Endothelial cell (in vitro differentiated cells): ENCODE results near the gene HCN2. TPM values are rescaled to one million over a fixed set of nuclear protein-coding genes. Genes with fewer than 3 reads are reported as not detected.

Experiments
- DNase-seq: peaks from one replicate; pipeline ENCODE4 v3.0.0; 2021; ENCODE audit warnings: low spot score
- H3K27ac Mint-ChIP-seq: one replicate; pipeline ENCODE4 v1.8.0; 2021; ENCODE audit warnings: mixed read lengths, inconsistent platforms; ENCODE audit not compliant: unreplicated experiment
- H3K27me3 Mint-ChIP-seq: one replicate; pipeline ENCODE4 v1.8.0; 2021; ENCODE audit warnings: mild to moderate bottlenecking, moderate library complexity, mixed read lengths, inconsistent platforms; ENCODE audit not compliant: unreplicated experiment
- H3K36me3 Mint-ChIP-seq: one replicate; pipeline ENCODE4 v1.8.0; 2021; ENCODE audit warnings: mild to moderate bottlenecking, low read depth, mixed read lengths, inconsistent platforms; ENCODE audit not compliant: unreplicated experiment
- H3K4me1 Mint-ChIP-seq: one replicate; pipeline ENCODE4 v1.8.0; 2021; ENCODE audit warnings: mild to moderate bottlenecking, mixed read lengths, inconsistent platforms; ENCODE audit not compliant: unreplicated experiment
- H3K4me3 Mint-ChIP-seq: one replicate; pipeline ENCODE4 v1.8.0; 2021; ENCODE audit warnings: mild to moderate bottlenecking, mixed read lengths, inconsistent platforms; ENCODE audit not compliant: unreplicated experiment
- H3K9me3 Mint-ChIP-seq: one replicate; pipeline ENCODE4 v1.8.0; 2021; ENCODE audit warnings: mixed read lengths, inconsistent platforms; ENCODE audit not compliant: unreplicated experiment
- total RNA-seq: library from RNA; stranded (reverse); fragmentation: NEBNext Ultra II Directional; extraction: Animal tissue kit (Norgen Biotek cat#: 25700); gene quantifications from one replicate; pipeline ENCODE4 v1.2.1, GENCODE V29; 2021; ENCODE audit not compliant: unreplicated experiment
- TF ChIP-seq, protein P1 (sequence below): fragments of 200-600 bp; sonication (generic); IDR thresholded peaks from one replicate; pipeline ENCODE4 v1.5.0; 2021; ENCODE audit warnings: antibody characterized with exemption; ENCODE audit not compliant: unreplicated experiment

HCN2 gene
- total RNA-seq, 1 donor from 2014 or later: 0.28 TPM

DNA sequence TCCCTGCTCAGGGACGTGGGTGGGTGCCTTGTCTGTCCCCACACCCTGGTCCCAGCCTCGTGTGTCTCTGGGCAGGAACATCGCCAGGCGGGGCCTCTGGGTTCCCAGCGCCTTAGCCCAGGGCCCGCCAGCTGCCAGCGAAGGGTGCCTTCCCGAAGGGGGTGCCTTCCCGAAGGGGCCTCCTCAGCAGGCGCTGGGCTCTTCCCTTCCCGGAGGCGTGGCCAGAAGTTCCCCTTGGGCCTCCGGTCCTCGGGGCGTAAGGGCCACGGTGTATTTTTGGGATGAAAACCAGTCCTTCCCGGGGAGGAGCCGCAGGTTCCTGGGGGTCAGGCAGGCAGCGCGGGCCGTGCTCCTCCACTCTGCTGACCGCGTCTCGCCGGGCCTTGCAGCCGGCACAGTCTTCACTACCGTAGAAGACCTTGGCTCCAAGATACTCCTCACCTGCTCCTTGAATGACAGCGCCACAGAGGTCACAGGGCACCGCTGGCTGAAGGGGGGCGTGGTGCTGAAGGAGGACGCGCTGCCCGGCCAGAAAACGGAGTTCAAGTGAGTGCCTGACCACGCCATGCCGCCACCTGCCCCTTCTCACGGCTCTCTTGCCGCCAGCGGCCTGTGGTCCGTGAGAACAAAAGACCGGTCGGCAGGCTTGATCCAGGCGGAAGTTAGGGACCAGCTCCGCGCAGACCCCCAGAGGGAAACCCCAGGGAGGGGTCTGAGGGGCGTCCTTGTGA is 10.4 kb upstream of the HCN2 start:
- peaks cover 7% of the 10 kb centered on the region for H3K27me3 Mint-ChIP-seq
- peaks cover 7% of the 10 kb centered on the region for H3K4me1 Mint-ChIP-seq
- H3K27ac Mint-ChIP-seq: no peak overlapping the region
- H3K36me3 Mint-ChIP-seq: no peaks in the 10 kb centered on the region
- TF ChIP-seq, protein P1, sequence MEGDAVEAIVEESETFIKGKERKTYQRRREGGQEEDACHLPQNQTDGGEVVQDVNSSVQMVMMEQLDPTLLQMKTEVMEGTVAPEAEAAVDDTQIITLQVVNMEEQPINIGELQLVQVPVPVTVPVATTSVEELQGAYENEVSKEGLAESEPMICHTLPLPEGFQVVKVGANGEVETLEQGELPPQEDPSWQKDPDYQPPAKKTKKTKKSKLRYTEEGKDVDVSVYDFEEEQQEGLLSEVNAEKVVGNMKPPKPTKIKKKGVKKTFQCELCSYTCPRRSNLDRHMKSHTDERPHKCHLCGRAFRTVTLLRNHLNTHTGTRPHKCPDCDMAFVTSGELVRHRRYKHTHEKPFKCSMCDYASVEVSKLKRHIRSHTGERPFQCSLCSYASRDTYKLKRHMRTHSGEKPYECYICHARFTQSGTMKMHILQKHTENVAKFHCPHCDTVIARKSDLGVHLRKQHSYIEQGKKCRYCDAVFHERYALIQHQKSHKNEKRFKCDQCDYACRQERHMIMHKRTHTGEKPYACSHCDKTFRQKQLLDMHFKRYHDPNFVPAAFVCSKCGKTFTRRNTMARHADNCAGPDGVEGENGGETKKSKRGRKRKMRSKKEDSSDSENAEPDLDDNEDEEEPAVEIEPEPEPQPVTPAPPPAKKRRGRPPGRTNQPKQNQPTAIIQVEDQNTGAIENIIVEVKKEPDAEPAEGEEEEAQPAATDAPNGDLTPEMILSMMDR: no peak
- no peaks in the 10 kb centered on the region for H3K9me3 Mint-ChIP-seq
- no peak for DNase-seq
- no peak overlapping the region for H3K4me3 Mint-ChIP-seq

DNA sequence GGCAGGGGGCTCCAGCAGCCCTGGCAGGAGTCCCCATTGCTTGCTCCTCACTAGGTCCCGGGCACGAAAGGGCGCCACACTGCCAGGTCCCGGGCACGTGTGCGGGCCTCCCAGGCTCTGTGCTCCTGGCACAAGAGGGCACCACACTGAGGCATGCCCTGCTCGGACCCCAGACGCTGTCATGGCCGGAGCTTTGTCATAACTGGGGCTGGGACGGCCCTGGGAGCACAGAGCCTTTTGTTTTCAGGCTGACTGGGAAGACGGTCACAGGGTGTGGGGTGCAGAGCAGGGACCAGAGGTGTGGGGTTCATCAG is 9.9 kb upstream of the HCN2 start:
- H3K9me3 Mint-ChIP-seq: no peaks in the 10 kb centered on the region
- no peaks in the 10 kb centered on the region for H3K36me3 Mint-ChIP-seq
- peaks cover 7% of the 10 kb centered on the region for H3K27me3 Mint-ChIP-seq
- no peak overlapping the region for H3K27ac Mint-ChIP-seq
- H3K4me1 Mint-ChIP-seq: peaks cover 3% of the 10 kb centered on the region
- no peak overlapping the region for H3K4me3 Mint-ChIP-seq
- no peak for DNase-seq
- TF ChIP-seq, protein P1: no peak

DNA sequence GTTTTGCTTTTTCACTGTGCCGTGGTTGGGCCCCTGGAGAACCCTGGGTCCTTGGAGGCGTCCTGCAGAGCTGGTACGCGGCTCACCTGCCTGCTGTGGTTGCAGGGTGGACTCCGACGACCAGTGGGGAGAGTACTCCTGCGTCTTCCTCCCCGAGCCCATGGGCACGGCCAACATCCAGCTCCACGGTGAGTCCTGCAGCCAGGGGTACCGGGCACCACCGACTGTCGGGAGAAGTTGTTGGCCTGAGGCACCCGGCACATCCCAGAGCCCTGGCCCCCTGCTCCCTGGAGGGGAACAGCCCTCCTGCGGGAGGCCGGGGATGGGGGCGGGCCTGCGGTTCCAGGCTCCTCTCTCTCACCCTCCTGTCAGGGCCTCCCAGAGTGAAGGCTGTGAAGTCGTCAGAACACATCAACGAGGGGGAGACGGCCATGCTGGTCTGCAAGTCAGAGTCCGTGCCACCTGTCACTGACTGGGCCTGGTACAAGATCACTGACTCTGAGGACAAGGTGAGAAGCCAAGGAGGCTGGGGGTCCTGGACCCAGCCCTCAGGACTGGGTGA is 9.3 kb upstream of the HCN2 start:
- Mint-ChIP-seq H3K27ac (no peak overlapping the region), H3K4me3 (no peak overlapping the region), H3K4me1 (no peaks in the 10 kb centered on the region), H3K27me3 (peaks cover 7% of the 10 kb centered on the region), H3K9me3 (no peaks in the 10 kb centered on the region), H3K36me3 (no peaks in the 10 kb centered on the region)
- no peak for DNase-seq
- TF ChIP-seq, protein P1: no peak

GRCh38 chr19:581399-582111 is 8.1 kb upstream of the HCN2 start:
- no peaks in the 10 kb centered on the region for H3K4me1 Mint-ChIP-seq
- no peak for DNase-seq
- H3K4me3 Mint-ChIP-seq: no peak overlapping the region
- H3K27ac Mint-ChIP-seq: no peak overlapping the region
- H3K27me3 Mint-ChIP-seq: peaks cover 9% of the 10 kb centered on the region
- H3K36me3 Mint-ChIP-seq: no peaks in the 10 kb centered on the region
- TF ChIP-seq, protein P1: no peak
- H3K9me3 Mint-ChIP-seq: no peaks in the 10 kb centered on the region
